Stimulated activated CD4-positive, alpha-beta T cell treated with anti-CD3 and anti-CD28 coated beads, Interleukin-2, amount 100 ng/mL, for 48 hours (primary cell): ENCODE measurements around the gene AFAP1.

Experiments
- DNase-seq, 2 donors: peaks; one replicate each; pipeline ENCODE4 v3.0.0-alpha.2; 2020

Gene AFAP1

DNA sequence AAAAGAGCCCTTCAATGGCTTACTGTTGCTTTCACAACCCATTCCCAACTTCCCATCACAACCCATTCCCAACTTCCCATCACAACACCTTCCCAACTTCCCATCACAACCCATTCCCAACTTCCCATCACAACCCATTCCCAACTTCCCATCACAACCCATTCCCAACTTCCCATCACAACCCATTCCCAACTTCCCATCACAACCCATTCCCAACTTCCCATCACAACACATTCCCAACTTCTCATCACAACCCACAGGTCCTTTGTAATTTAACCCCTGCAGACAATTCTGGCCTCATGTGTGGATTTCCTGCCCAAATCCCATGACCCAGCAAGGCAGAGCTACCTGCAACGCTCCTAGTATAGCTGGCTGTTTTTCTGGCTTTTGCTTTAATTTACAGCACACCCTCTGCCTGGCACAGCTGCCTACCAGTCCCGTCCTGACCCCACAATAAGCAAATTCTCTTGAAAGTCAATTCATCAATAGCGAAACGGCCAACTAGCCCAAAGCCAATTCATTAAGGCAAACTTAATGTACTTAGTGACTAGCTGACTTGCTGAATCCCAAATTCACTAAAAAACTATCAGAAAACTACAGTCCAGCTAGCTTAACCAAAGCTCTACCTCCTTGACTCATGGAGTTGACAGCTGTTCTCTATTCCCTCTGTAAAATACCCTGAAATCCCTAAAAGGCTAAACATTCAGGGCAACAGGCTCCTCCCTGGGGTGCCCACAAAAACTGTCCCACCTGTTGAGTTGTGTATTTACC lies 75.6 kb downstream of the AFAP1 start:
- DNase-seq: no peak

GRCh38 chr4:7862561-7863192 lies 77.0 kb downstream of the AFAP1 start:
- DNase-seq: no peak

DNA sequence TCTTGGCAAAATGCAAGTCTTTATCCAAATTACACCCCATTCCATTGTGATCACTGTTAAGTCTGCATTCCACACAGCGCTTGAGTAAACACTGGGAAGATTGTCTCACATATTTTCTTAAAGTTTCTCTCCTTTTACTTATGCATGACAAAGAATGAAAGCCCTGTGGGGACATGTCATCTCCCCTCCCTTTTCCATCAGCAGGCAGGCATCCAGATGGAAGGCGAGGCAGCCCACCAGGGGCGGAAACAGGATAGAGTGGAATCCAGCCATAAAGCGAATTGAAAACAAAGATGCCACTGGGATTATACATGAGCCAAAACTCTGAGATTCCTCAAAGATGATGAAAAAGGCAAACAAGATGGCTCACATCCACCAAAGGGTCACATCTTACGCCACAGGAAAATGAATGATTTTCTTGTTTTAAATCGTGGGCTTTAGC lies 78.2 kb downstream of the AFAP1 start:
- no peak for DNase-seq

DNA sequence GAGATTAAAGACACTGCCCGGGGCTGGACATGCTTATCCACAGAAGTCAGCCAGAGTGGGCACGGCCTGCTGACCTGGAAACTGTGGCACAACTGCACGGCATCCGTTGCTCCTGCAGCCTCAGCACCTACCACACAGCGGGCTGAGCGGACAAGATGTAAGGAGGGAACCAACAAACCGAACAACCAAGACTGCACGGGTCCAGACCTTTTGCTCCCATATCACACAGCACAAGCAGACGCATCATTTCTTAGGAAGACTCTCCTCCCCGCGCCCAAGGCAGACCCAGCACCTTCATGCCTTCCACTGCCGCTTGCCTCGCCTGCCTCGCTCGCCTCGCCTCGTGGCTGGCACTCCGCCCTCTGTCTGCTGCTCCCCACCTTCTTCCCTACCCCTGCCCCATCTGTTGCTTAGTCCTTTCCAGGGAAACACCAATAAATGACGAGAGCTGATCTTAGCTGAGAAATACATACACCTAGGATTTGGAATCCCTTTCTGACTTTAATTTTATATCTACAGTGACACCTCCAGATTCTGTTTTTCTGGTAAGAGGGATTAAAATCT lies 79.0 kb downstream of the AFAP1 start:
- DNase-seq: no peak

DNA sequence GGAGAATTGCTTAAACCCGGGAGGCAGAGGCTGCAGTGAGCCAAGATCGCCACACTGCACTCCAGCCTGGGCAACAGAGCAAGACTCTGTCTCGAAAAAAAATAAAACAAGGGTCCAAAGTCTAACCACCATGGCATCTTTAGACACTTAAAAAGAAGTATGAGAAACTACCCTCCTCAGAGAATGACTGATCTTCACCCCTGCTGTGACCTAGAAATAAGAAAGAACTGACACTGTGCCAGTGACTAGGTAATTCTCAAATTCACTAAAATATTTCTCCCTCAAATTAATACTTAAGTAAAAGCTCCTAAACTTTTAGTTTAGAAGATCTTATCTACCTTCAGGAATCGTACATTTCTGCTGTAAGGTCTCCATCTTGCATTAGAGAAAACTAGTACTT lies 80.3 kb downstream of the AFAP1 start:
- DNase-seq: no peak

GRCh38 chr4:7858498-7858897 lies 81.2 kb downstream of the AFAP1 start:
- DNase-seq: no peak

- DNase-seq: no peak
Observed at GRCh38 chr4:7857993-7858392, 81.7 kb downstream of the AFAP1 start.

DNA sequence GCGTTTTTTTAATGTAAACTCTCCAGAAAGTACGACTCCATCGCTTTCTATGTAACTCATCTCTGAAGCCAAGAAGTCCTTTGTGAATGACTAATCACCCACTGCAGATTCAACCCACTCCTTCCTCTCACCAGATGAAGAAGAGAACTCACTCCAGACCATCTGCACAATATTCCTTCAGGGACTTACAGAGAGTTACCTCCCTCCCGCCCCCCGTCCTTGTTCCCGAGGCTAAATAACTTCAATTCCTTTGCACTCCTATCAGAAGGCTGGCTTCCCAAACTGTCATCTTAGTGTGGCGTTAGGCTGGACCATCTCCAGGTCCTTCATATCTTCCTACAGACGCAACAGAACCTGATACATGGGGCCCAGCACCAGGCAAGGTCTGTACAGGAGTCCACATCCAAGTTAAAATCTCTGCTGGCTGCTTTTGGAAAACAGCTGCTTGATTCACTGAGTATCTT lies 82.4 kb downstream of the AFAP1 start:
- DNase-seq: no peak

GRCh38 chr4:7855731-7856130 lies 83.9 kb downstream of the AFAP1 start:
- no peak for DNase-seq

GRCh38 chr4:7854697-7855370 lies 84.8 kb downstream of the AFAP1 start:
- no peak for DNase-seq

GRCh38 chr4:7854216-7854615 lies 85.4 kb downstream of the AFAP1 start:
- DNase-seq: no peak

- DNase-seq: no peak
Observed at GRCh38 chr4:7853271-7853670, 86.4 kb downstream of the AFAP1 start.

GRCh38 chr4:7852568-7853185 lies 87.0 kb downstream of the AFAP1 start:
- DNase-seq: no peak

GRCh38 chr4:7850489-7850888 lies 89.2 kb downstream of the AFAP1 start:
- no peak for DNase-seq

- no peak for DNase-seq
Observed at GRCh38 chr4:7847206-7847605, 92.5 kb downstream of the AFAP1 start.

DNA sequence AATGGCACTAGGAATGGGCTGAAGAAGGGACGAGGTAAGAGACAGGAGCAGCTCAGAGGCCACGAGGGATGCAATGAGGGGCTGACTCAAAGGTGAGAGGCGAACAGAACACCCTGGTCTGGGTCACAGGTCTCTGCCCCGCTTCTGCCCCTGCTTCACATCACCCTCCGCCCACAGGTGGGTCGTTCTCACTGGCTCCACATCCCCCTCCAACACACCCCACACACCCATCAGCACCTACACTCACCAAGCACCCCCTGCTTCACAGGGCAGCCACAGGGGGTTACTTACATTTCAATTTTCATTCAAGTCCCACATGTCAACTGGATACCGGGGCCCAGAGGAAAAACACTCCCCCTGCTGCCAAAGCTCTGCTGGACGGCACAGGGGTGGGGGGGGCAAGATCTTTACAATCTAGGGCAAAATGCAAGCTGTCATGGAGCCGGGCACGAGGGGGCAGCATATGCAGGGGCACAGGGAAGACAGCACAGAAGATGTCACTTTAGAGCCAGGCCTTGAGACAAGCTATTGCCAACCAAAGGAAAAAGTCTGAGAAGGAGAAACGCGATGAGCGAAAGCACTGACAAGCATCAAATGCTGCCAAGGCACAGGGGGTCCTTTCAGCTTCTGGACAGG lies 94.0 kb downstream of the AFAP1 start:
- no peak for DNase-seq

DNA sequence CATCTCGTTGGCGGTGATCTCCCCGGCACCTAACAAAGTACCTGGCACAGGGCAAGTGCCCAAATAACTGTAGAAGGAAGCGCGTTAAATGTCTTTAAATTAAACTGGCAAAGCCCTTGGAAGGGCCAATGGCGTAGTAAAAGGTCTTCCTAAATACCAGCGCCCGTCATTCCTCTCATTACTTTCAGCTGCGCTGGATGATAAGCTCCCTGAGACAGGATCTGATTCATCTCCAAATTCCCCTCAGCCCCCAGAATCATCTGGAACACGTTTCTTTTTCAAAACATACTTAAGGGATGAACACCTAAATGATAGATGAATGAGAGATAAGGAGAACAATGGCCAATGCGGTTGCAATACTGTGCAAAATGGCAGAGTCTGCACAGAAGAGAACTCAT lies 95.1 kb downstream of the AFAP1 start:
- no peak for DNase-seq

- peak; percentile 67 to 68 for DNase-seq
Observed at GRCh38 chr4:7843831-7844593, 95.6 kb downstream of the AFAP1 start.

DNA sequence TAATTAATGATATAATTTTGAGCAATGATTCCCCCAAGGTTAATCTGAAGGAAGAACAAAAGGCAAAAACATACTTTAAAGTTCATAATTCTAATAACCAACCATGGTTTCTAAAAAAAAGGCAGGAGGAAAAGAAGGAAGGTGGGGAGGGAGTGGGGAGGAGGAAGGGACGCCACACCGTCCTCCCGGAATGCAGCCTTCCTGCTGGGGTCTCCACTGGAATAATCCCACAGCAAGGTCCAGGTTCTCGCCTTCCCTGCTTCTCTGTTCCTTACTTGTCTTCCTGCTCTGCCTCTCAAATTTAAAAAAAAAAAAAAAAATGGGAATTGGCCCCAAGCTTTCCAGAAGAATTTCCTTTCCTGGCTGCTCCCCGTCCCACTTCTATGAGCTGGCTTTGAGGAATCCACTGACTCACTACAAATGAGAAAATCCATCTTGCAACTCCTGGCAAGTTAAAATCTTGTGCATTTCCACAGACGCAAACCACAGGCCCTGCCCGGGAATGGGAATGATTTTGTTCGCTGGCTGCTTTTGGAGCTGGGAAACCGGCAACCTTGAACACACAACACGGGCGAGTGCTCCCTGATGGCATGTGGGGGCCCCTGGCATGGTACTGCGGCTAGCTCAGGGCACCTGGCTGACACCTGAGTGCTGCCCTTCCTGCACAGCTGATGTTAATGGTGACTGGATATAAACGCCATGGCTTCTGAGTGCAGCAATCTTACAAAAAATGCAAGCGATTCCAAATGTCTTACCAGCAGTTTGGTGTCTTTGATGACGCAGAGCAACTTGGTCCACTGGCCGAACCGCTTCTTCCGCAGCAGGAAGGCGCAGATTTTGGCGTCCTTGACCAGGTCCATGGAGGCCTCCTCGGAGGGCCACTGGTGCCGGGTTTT lies 97.0 kb downstream of the AFAP1 start:
- DNase-seq: no peak

DNA sequence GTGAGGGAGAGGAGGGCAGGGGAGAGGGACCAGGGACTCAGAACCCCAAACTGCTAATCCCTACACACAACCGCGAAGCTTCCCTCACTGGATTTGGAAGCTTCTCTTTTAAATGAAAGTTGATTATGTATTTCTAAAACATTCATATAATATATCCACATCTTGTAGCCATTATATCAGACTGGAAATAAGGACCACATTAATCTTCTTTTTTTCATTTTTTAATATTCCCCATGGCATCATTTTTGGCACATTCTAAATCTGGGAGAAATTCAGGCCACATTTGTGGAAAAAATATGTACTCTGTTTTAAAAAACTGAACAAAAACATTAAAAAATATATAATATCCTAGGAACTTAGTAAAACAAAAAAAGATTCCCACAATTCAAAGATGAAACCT lies 97.8 kb downstream of the AFAP1 start:
- no peak for DNase-seq

GRCh38 chr4:7841071-7841470 lies 98.6 kb downstream of the AFAP1 start:
- DNase-seq: no peak
